Measurements from ENCODE around the gene CDK19.

The CDK19 gene

GRCh38 chr6:110621061-110621460, 194.2 kb downstream of the CDK19 start:
- TF ChIP-seq ZFX (IDR thresholded peaks at IDR 0.05) (no peak), CTCF (conservative IDR thresholded peaks at IDR 0.05) (no peak)
- H3K27ac ChIP-seq: peak overlapping the region; percentile 72

GRCh38 chr6:110620065-110620464, 195.2 kb downstream of the CDK19 start:
- H3K27ac ChIP-seq: no peak overlapping the region; the same call in 1 of the 2 replicates
- TF ChIP-seq ZFX (IDR thresholded peaks at IDR 0.05): no peak
- TF ChIP-seq CTCF (conservative IDR thresholded peaks at IDR 0.05): no peak

- no peak for TF ChIP-seq CTCF (conservative IDR thresholded peaks at IDR 0.05)
- H3K27ac ChIP-seq: peak overlapping the region; percentile 69; the same call in 1 of the 2 replicates
Measured at GRCh38 chr6:110619275-110619908, 195.9 kb downstream of the CDK19 start.

GRCh38 chr6:110618591-110619267, 196.5 kb downstream of the CDK19 start:
- H3K27ac ChIP-seq: peak overlapping the region; percentile 69
- TF ChIP-seq CTCF (conservative IDR thresholded peaks at IDR 0.05) (peak; percentile 71), ZFX (IDR thresholded peaks at IDR 0.05) (no peak)

GRCh38 chr6:110617057-110617456, 198.2 kb downstream of the CDK19 start:
- H3K27ac ChIP-seq: no peak overlapping the region
- TF ChIP-seq CTCF (conservative IDR thresholded peaks at IDR 0.05) (no peak), ZFX (IDR thresholded peaks at IDR 0.05) (no peak)

- no peak overlapping the region for H3K27ac ChIP-seq
- TF ChIP-seq ZFX (IDR thresholded peaks at IDR 0.05): no peak
- TF ChIP-seq CTCF (conservative IDR thresholded peaks at IDR 0.05): no peak
Measured at GRCh38 chr6:110615722-110616121, 199.5 kb downstream of the CDK19 start.

GRCh38 chr6:110614586-110614985, 200.7 kb downstream of the CDK19 start:
- TF ChIP-seq CTCF (conservative IDR thresholded peaks at IDR 0.05): no peak
- TF ChIP-seq ZFX (IDR thresholded peaks at IDR 0.05): no peak
- no peak overlapping the region for H3K27ac ChIP-seq

Data from C4-2B (cell line).